Measurements from ENCODE around the gene C16orf54. TPM values are rescaled to one million over a fixed set of nuclear protein-coding genes. Genes with fewer than 3 reads are reported as not detected.
"Not testable (repeated sequence)": the region's sequence is repeated elsewhere in the genome, so short reads cannot be mapped to it uniquely, and the experiment has no call there.

Gene C16orf54
- polyA plus RNA-seq, 4 donors = 0.22 to 2.2 (median 1.2) TPM

- DNase-seq (no peak), FAIRE-seq (no peak)
- WGBS, 3 donors = 57 to 62% (median 61%) methylated on average over 7 of the region's 7 CpGs
- no peak overlapping the region for H3K4me3 ChIP-seq (ENCODE audit: low read depth in 1 of 3, low read length in 3 of 3)
- no peaks in the 10 kb centered on the region for H3K27me3 ChIP-seq (ENCODE audit: control insufficient read depth in 3 of 3, insufficient read depth in 3 of 3, low read length in 3 of 3)
- peak overlapping the region in 1 of 3 donors; percentile 34 for H3K27ac ChIP-seq (ENCODE audit: low read depth in 1 of 3, low read length in 2 of 3)
- H3K4me1 ChIP-seq (ENCODE audit: control insufficient read depth in 3 of 3, insufficient read depth in 2 of 3, low read depth in 1 of 3, low read length in 2 of 3) = no peaks in the 10 kb centered on the region
- no peaks in the 10 kb centered on the region for H3K36me3 ChIP-seq (ENCODE audit: control insufficient read depth in 3 of 3, insufficient read depth in 2 of 3, low read depth in 1 of 3, low read length in 3 of 3)
- no peaks in the 10 kb centered on the region for H3K9me3 ChIP-seq (ENCODE audit: control insufficient read depth in 2 of 2, insufficient read depth in 1 of 2, low read depth in 1 of 2, low read length in 1 of 2)
These were observed 15.1 kb downstream of the C16orf54 start for GRCh38 chr16:29730649-29731048.

DNA sequence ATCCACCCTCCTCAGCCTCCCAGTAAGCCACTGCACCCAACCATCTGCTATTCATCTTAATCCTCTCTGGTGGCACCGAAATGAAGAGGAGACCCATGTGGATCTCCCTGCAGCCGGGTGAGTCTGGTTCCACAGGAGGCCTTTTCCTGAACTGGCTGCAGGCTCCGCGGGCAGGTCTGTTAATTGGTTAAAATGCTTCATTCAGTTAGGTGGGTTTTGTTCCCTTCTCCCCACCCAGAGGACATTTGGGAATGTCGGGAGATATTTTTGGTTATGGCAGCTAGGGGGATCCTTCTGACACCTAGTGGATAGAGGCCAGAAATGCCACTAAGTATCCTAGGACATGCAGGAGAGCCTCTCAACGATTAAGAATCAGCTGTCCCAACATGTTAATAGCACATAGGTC, 16.7 kb downstream of the C16orf54 start:
- H3K4me1 ChIP-seq (ENCODE audit: control insufficient read depth in 3 of 3, insufficient read depth in 2 of 3, low read depth in 1 of 3, low read length in 2 of 3) = no peaks in the 10 kb centered on the region

DNA sequence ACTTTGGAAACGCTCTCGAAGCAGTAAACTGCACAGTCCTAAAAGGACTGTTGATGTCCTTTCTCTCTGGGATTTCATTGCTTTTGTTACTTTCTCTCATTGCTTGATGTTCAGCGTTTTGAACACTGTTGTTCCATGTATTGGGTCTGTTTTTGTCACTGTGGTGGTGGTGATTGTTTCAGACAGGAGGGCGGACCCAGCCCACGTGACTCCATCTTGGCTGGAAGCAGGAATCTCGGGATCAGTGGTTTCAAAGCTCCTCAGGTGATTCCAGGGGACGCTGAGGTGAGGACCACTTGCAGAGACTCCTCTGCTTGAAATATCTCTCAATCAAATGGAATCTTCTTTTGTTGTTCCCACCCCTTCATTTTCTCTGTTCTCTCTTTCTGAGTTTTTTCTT, 18.3 kb downstream of the C16orf54 start:
- Histone ChIP-seq H3K27me3 (ENCODE audit: control insufficient read depth in 3 of 3, insufficient read depth in 3 of 3, low read length in 3 of 3) (no peaks in the 10 kb centered on the region), H3K4me1 (ENCODE audit: control insufficient read depth in 3 of 3, insufficient read depth in 2 of 3, low read depth in 1 of 3, low read length in 2 of 3) (no peaks in the 10 kb centered on the region), H3K27ac (ENCODE audit: low read depth in 1 of 3, low read length in 2 of 3) (no peak overlapping the region), H3K4me3 (ENCODE audit: low read depth in 1 of 3, low read length in 3 of 3) (no peak overlapping the region), H3K9me3 (ENCODE audit: control insufficient read depth in 2 of 2, insufficient read depth in 1 of 2, low read depth in 1 of 2, low read length in 1 of 2) (no peaks in the 10 kb centered on the region), H3K36me3 (ENCODE audit: control insufficient read depth in 3 of 3, insufficient read depth in 2 of 3, low read depth in 1 of 3, low read length in 3 of 3) (no peaks in the 10 kb centered on the region)
- no peak for FAIRE-seq
- 80 to 87% (median 86%) methylated on average over 7 of the region's 7 CpGs for WGBS, 3 donors
- no peak for DNase-seq

More for the DNA sequence above, 16.7 kb downstream of the C16orf54 start:
- WGBS, 3 donors = 48 to 57% (median 49%) methylated on average over 6 of the region's 6 CpGs
- peak; percentile 37 to 48 for DNase-seq
- Histone ChIP-seq H3K27me3 (ENCODE audit: control insufficient read depth in 3 of 3, insufficient read depth in 3 of 3, low read length in 3 of 3) (no peaks in the 10 kb centered on the region), H3K36me3 (ENCODE audit: control insufficient read depth in 3 of 3, insufficient read depth in 2 of 3, low read depth in 1 of 3, low read length in 3 of 3) (no peaks in the 10 kb centered on the region), H3K4me3 (ENCODE audit: low read depth in 1 of 3, low read length in 3 of 3) (peak overlapping the region in 1 of 3 donors; percentile 14), H3K9me3 (ENCODE audit: control insufficient read depth in 2 of 2, insufficient read depth in 1 of 2, low read depth in 1 of 2, low read length in 1 of 2) (no peaks in the 10 kb centered on the region), H3K27ac (ENCODE audit: low read depth in 1 of 3, low read length in 2 of 3) (no peak overlapping the region)
- no peak for FAIRE-seq

- no peak for FAIRE-seq
These were observed 18.9 kb downstream of the C16orf54 start for GRCh38 chr16:29726845-29727377.

DNA sequence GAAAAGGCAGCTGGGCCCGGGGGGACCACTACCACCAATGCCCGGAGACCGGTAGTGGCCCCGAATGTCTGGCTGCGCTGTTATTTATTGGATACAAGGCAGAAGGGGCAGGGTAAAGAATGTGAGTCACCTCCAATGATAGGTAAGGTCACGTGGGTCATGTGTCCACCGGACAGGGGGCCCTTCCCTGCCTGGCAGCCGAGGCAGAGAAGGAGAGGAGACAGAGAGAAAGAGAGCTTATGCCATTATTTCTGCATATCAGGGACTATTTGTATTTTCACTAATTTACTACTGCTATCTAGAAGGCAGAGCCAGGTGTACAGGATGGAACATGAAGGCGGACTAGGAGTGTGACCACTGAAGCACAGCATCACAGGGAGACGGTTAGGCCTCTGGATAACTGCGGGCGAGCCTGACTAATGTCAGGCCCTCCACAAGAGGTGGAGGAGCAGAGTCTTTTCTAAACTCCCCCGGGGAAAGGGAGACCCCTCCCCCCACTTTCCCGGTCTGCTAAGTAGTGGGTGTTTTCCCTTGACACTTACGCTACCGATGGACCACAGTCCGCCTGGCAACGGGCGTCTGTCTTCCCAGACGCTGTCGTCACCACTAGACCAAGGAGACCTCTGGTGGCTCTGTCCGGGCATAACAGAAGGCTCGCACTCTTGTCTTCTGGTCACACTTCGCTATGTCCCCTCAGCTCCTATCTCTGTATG, 24.5 kb downstream of the C16orf54 start:
- not testable (repeated sequence) for H3K4me3 ChIP-seq (ENCODE audit: low read depth in 1 of 3, low read length in 3 of 3); H3K36me3 ChIP-seq (ENCODE audit: control insufficient read depth in 3 of 3, insufficient read depth in 2 of 3, low read depth in 1 of 3, low read length in 3 of 3); H3K4me1 ChIP-seq (ENCODE audit: control insufficient read depth in 3 of 3, insufficient read depth in 2 of 3, low read depth in 1 of 3, low read length in 2 of 3); H3K27ac ChIP-seq (ENCODE audit: low read depth in 1 of 3, low read length in 2 of 3); H3K9me3 ChIP-seq (ENCODE audit: control insufficient read depth in 2 of 2, insufficient read depth in 1 of 2, low read depth in 1 of 2, low read length in 1 of 2); H3K27me3 ChIP-seq (ENCODE audit: control insufficient read depth in 3 of 3, insufficient read depth in 3 of 3, low read length in 3 of 3); FAIRE-seq
- WGBS, 3 donors = 36 to 43% (median 38%) methylated on average over 19 to 23 of the region's 24 CpGs
- DNase-seq = peak; percentile 77 to 81

More at GRCh38 chr16:29726845-29727377, 18.9 kb downstream of the C16orf54 start:
- WGBS, 3 donors = 77 to 84% (median 79%) methylated on average over 9 of the region's 9 CpGs
- no peak overlapping the region for H3K4me3 ChIP-seq (ENCODE audit: low read depth in 1 of 3, low read length in 3 of 3)
- H3K27ac ChIP-seq (ENCODE audit: low read depth in 1 of 3, low read length in 2 of 3) = no peak overlapping the region
- DNase-seq = no peak
- H3K36me3 ChIP-seq (ENCODE audit: control insufficient read depth in 3 of 3, insufficient read depth in 2 of 3, low read depth in 1 of 3, low read length in 3 of 3) = no peaks in the 10 kb centered on the region
- H3K4me1 ChIP-seq (ENCODE audit: control insufficient read depth in 3 of 3, insufficient read depth in 2 of 3, low read depth in 1 of 3, low read length in 2 of 3) = no peaks in the 10 kb centered on the region
- H3K9me3 ChIP-seq (ENCODE audit: control insufficient read depth in 2 of 2, insufficient read depth in 1 of 2, low read depth in 1 of 2, low read length in 1 of 2) = no peaks in the 10 kb centered on the region
- H3K27me3 ChIP-seq (ENCODE audit: control insufficient read depth in 3 of 3, insufficient read depth in 3 of 3, low read length in 3 of 3) = no peaks in the 10 kb centered on the region

GRCh38 chr16:29720703-29721102, 25.1 kb downstream of the C16orf54 start:
- H3K4me1 ChIP-seq (ENCODE audit: control insufficient read depth in 3 of 3, insufficient read depth in 2 of 3, low read depth in 1 of 3, low read length in 2 of 3) = no peaks in the 10 kb centered on the region
- no peak for DNase-seq
- no peak overlapping the region for H3K4me3 ChIP-seq (ENCODE audit: low read depth in 1 of 3, low read length in 3 of 3)
- H3K27me3 ChIP-seq (ENCODE audit: control insufficient read depth in 3 of 3, insufficient read depth in 3 of 3, low read length in 3 of 3) = no peaks in the 10 kb centered on the region
- no peaks in the 10 kb centered on the region for H3K36me3 ChIP-seq (ENCODE audit: control insufficient read depth in 3 of 3, insufficient read depth in 2 of 3, low read depth in 1 of 3, low read length in 3 of 3)
- WGBS, 3 donors = 81 to 86% (median 83%) methylated on average over 5 of the region's 5 CpGs
- no peaks in the 10 kb centered on the region for H3K9me3 ChIP-seq (ENCODE audit: control insufficient read depth in 2 of 2, insufficient read depth in 1 of 2, low read depth in 1 of 2, low read length in 1 of 2)
- no peak for FAIRE-seq
- no peak overlapping the region for H3K27ac ChIP-seq (ENCODE audit: low read depth in 1 of 3, low read length in 2 of 3)

DNA sequence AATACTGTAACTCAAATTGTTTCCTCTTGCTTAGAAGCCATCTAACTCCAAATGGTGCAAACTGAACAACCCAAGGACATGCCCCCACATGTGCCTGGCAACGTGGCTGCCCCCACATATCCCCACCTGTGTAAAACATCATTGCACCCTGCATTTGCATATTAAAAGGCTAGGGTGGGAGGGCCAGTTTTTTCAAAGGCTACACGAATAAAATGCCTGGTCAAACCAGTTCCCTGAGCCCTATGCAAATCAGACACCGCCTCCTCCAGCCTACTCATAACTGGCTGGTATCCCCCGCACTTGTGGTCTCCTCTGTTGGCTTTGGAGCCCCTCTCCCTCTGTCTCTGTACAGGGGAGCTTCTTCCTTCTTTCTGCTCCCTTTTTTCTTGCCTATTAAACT, 26.7 kb downstream of the C16orf54 start:
- WGBS, 3 donors = 29 to 45% (median 30%) methylated on average over 4 of the region's 4 CpGs
- no peak for DNase-seq
- no peak for FAIRE-seq
- no peak overlapping the region for H3K4me3 ChIP-seq (ENCODE audit: low read depth in 1 of 3, low read length in 3 of 3)
- no peaks in the 10 kb centered on the region for H3K36me3 ChIP-seq (ENCODE audit: control insufficient read depth in 3 of 3, insufficient read depth in 2 of 3, low read depth in 1 of 3, low read length in 3 of 3)
- no peaks in the 10 kb centered on the region for H3K27me3 ChIP-seq (ENCODE audit: control insufficient read depth in 3 of 3, insufficient read depth in 3 of 3, low read length in 3 of 3)
- H3K9me3 ChIP-seq (ENCODE audit: control insufficient read depth in 2 of 2, insufficient read depth in 1 of 2, low read depth in 1 of 2, low read length in 1 of 2) = no peaks in the 10 kb centered on the region
- no peak overlapping the region for H3K27ac ChIP-seq (ENCODE audit: low read depth in 1 of 3, low read length in 2 of 3)
- no peaks in the 10 kb centered on the region for H3K4me1 ChIP-seq (ENCODE audit: control insufficient read depth in 3 of 3, insufficient read depth in 2 of 3, low read depth in 1 of 3, low read length in 2 of 3)

GRCh38 chr16:29717113-29717512, 28.7 kb downstream of the C16orf54 start:
- Histone ChIP-seq H3K9me3 (ENCODE audit: control insufficient read depth in 2 of 2, insufficient read depth in 1 of 2, low read depth in 1 of 2, low read length in 1 of 2) (no peaks in the 10 kb centered on the region), H3K27me3 (ENCODE audit: control insufficient read depth in 3 of 3, insufficient read depth in 3 of 3, low read length in 3 of 3) (no peaks in the 10 kb centered on the region), H3K4me3 (ENCODE audit: low read depth in 1 of 3, low read length in 3 of 3) (no peak overlapping the region), H3K4me1 (ENCODE audit: control insufficient read depth in 3 of 3, insufficient read depth in 2 of 3, low read depth in 1 of 3, low read length in 2 of 3) (no peaks in the 10 kb centered on the region), H3K27ac (ENCODE audit: low read depth in 1 of 3, low read length in 2 of 3) (no peak overlapping the region), H3K36me3 (ENCODE audit: control insufficient read depth in 3 of 3, insufficient read depth in 2 of 3, low read depth in 1 of 3, low read length in 3 of 3) (no peaks in the 10 kb centered on the region)
- 87 to 90% (median 89%) methylated on average over 7 of the region's 7 CpGs for WGBS, 3 donors
- FAIRE-seq (no peak), DNase-seq (no peak)

DNA sequence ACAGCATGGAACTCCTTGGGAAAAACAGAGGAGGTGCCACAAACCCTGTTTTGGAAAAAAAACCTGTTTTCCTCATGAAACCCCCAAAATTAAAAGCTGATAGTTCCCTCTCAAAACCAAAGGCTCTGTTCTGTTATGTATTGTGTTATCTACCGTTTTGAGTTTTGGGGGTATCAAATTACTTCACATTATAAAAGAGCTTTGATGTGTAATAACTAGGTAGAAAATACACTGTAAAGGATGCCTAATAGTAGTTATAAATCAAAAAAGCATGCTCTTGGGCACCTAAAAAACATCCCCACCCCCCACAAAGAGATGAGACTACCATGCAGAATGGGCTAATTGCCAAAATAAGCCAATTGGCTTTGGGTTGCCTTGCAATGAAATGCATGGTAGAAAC, 30.8 kb downstream of the C16orf54 start:
- Histone ChIP-seq H3K9me3 (ENCODE audit: control insufficient read depth in 2 of 2, insufficient read depth in 1 of 2, low read depth in 1 of 2, low read length in 1 of 2) (no peaks in the 10 kb centered on the region), H3K27me3 (ENCODE audit: control insufficient read depth in 3 of 3, insufficient read depth in 3 of 3, low read length in 3 of 3) (no peaks in the 10 kb centered on the region), H3K27ac (ENCODE audit: low read depth in 1 of 3, low read length in 2 of 3) (no peak overlapping the region), H3K4me3 (ENCODE audit: low read depth in 1 of 3, low read length in 3 of 3) (no peak overlapping the region), H3K4me1 (ENCODE audit: control insufficient read depth in 3 of 3, insufficient read depth in 2 of 3, low read depth in 1 of 3, low read length in 2 of 3) (no peaks in the 10 kb centered on the region), H3K36me3 (ENCODE audit: control insufficient read depth in 3 of 3, insufficient read depth in 2 of 3, low read depth in 1 of 3, low read length in 3 of 3) (no peaks in the 10 kb centered on the region)
- FAIRE-seq = no peak
- DNase-seq = no peak
- 3 to 37% (median 33%) methylated on average over 1 of the region's 1 CpG for WGBS, 3 donors

Measured in small intestine (tissue), 7 donors.